T-helper 17 cell (primary cell): ENCODE data around the gene SEMA3E. TPM values are rescaled to one million over a fixed set of nuclear protein-coding genes. Genes with fewer than 3 reads are reported as not detected.

Source experiments
- ATAC-seq: fragments of 150-1000 bp; cut with Tn5 transposase; 2 replicates; pipeline ENCODE4 v1.10.0; 2021; ENCODE audit warnings: mild to moderate bottlenecking, moderate library complexity
- DNase-seq, 3 donors: peaks; one replicate each; pipeline versions ENCODE4 v3.0.0 to v3.0.0-alpha.2; 2020 to 2021
- H3K9me3 ChIP-seq: one replicate; pipeline ENCODE4 v1.7.0; 2013; ENCODE audit warnings: low read length, mild to moderate bottlenecking; ENCODE audit not compliant: control insufficient read depth, poor library complexity, severe bottlenecking
- H3K27ac Mint-ChIP-seq: one replicate; pipeline ENCODE4 v1.8.0; 2022; ENCODE audit warnings: mild to moderate bottlenecking, moderate library complexity, mixed read lengths
- H3K27me3 Mint-ChIP-seq: one replicate; pipeline ENCODE4 v1.8.0; 2022; ENCODE audit warnings: mixed read lengths
- H3K36me3 Mint-ChIP-seq: one replicate; pipeline ENCODE4 v1.8.0; 2022; ENCODE audit warnings: low read depth, mixed read lengths
- H3K4me1 Mint-ChIP-seq: one replicate; pipeline ENCODE4 v1.8.0; 2022; ENCODE audit warnings: mild to moderate bottlenecking, mixed read lengths
- H3K4me3 Mint-ChIP-seq: one replicate; pipeline ENCODE4 v1.8.0; 2022; ENCODE audit warnings: mild to moderate bottlenecking, moderate library complexity, mixed read lengths
- total RNA-seq, 4 donors: library from RNA in 2 of 4; stranded (reverse) in 2 of 4; gene quantifications; one replicate each; pipeline ENCODE4 v1.2.3 and lab custom pipeline; 2022 to 2026

Gene SEMA3E
- total RNA-seq, 2 donors from 2014 or later: not detected

DNA sequence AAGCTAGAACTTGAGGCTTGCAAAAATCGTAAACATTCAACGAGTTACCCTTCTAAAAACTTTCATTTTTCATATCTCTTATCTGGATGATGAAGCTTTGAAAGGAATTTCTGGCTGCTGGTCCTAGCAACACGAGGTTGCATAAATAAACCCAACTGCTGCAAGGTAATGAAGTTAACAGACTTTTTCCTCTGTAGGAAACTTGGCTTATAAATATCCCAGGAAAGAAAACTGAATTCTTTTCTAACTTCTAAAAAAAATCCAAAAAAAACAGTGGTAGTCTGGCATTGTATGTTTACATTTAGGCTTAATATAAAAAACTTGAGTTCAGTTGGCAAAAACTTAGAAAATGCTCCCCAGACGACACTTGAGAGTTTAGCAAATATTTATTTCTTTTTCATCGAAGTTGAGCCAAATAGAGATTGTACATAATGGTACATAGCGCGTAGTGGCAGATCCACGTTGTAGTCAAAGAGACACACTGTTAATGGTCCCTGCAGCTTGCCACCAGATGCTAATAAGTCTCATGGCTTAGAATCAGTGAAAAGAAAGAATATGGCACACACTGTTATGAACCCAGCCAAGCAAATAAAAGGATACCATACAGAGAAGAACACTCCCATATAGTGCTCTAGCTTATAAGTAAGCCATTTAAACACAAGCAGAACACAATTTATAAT, 285.9 kb downstream of the SEMA3E start:
- no peak for DNase-seq
- Mint-ChIP-seq H3K27me3 (no peaks in the 10 kb centered on the region), H3K36me3 (no peaks in the 10 kb centered on the region), H3K4me3 (no peak overlapping the region), H3K27ac (no peak overlapping the region), H3K4me1 (no peaks in the 10 kb centered on the region)
- ATAC-seq: no peak
- H3K9me3 ChIP-seq: no peaks in the 10 kb centered on the region

- DNase-seq: no peak
- Mint-ChIP-seq H3K27me3 (no peaks in the 10 kb centered on the region), H3K4me3 (no peak overlapping the region), H3K27ac (no peak overlapping the region), H3K36me3 (no peaks in the 10 kb centered on the region), H3K4me1 (no peaks in the 10 kb centered on the region)
- no peaks in the 10 kb centered on the region for H3K9me3 ChIP-seq
- ATAC-seq: no peak
Measured at GRCh38 chr7:83359108-83359507, 289.8 kb downstream of the SEMA3E start.

- H3K27me3 Mint-ChIP-seq: no peaks in the 10 kb centered on the region
- H3K27ac Mint-ChIP-seq: no peak overlapping the region
- no peak overlapping the region for H3K4me3 Mint-ChIP-seq
- DNase-seq (no peak), ATAC-seq (no peak)
- H3K36me3 Mint-ChIP-seq: no peaks in the 10 kb centered on the region
- no peaks in the 10 kb centered on the region for H3K9me3 ChIP-seq
- H3K4me1 Mint-ChIP-seq: no peaks in the 10 kb centered on the region
Measured at GRCh38 chr7:83355143-83355542, 293.8 kb downstream of the SEMA3E start.

- no peak overlapping the region for H3K4me3 Mint-ChIP-seq
- no peaks in the 10 kb centered on the region for H3K36me3 Mint-ChIP-seq
- H3K27ac Mint-ChIP-seq: no peak overlapping the region
- DNase-seq: no peak
- no peaks in the 10 kb centered on the region for H3K9me3 ChIP-seq
- no peaks in the 10 kb centered on the region for H3K27me3 Mint-ChIP-seq
- no peak for ATAC-seq
- H3K4me1 Mint-ChIP-seq: no peaks in the 10 kb centered on the region
Measured at GRCh38 chr7:83347945-83348444, 300.9 kb downstream of the SEMA3E start.

- ATAC-seq (no peak), DNase-seq (no peak)
- Mint-ChIP-seq H3K27me3 (no peaks in the 10 kb centered on the region), H3K4me1 (no peaks in the 10 kb centered on the region), H3K36me3 (no peaks in the 10 kb centered on the region), H3K27ac (no peak overlapping the region), H3K4me3 (no peak overlapping the region)
- no peaks in the 10 kb centered on the region for H3K9me3 ChIP-seq
Measured at GRCh38 chr7:83339907-83340306, 309.0 kb downstream of the SEMA3E start.

DNA sequence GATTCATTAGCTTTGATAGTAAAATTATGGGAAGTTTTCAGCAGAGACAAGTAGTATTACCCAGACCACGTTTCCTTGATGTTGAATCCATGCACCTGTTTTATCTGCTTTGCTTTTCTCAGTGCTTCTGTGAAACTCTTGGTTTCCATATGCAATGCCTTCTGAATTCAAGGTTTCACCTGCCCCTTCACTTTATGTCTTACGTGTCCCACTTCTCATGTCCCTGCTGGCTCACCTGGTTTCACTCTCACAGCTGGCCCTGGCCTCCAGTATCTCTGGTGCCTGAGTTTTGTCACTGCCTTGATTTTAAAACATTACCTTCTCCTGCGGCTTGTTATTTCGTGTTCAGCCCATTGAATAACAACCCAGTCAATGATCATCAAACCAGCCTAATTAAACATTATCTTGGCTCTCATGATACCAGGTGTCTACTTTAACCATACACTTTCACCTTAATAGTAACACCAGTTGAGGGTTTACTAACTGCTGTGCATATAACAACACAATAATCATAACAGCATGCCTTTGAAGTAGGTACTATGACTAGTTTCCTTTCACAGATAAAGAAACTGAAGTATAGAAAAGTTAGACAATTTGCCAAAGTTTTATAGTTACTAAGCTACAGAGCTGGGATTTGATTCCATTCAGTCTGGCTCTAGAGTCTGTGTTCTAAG, 310.5 kb downstream of the SEMA3E start:
- H3K27me3 Mint-ChIP-seq: no peaks in the 10 kb centered on the region
- H3K4me1 Mint-ChIP-seq: no peaks in the 10 kb centered on the region
- no peak overlapping the region for H3K27ac Mint-ChIP-seq
- ATAC-seq (no peak), DNase-seq (no peak)
- no peaks in the 10 kb centered on the region for H3K9me3 ChIP-seq
- H3K36me3 Mint-ChIP-seq: no peaks in the 10 kb centered on the region
- no peak overlapping the region for H3K4me3 Mint-ChIP-seq

GRCh38 chr7:83337050-83337449, 311.9 kb downstream of the SEMA3E start:
- no peak overlapping the region for H3K27ac Mint-ChIP-seq
- H3K36me3 Mint-ChIP-seq: no peaks in the 10 kb centered on the region
- no peaks in the 10 kb centered on the region for H3K4me1 Mint-ChIP-seq
- no peak for DNase-seq
- no peak for ATAC-seq
- H3K4me3 Mint-ChIP-seq: no peak overlapping the region
- H3K27me3 Mint-ChIP-seq: no peaks in the 10 kb centered on the region
- H3K9me3 ChIP-seq: no peaks in the 10 kb centered on the region

DNA sequence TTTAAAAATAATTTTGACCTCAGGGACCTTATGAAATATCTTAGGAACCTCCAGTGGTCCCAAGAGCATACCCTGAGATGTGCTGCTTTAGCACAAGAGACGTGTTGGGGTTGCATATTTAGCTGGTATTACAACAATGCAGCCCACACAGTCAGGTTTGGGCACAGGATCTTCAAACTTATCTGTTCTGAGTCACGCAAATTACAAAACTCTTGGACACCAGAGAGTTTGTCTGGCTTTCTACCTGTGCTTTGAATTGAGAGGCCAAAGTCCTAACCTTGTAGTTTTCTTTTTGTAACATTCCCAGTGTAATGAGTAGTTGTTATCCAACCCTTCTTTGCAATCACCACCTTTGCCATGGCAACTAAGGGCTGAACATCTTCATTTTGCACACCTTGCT, 322.7 kb downstream of the SEMA3E start:
- H3K4me1 Mint-ChIP-seq: no peaks in the 10 kb centered on the region
- H3K9me3 ChIP-seq: no peaks in the 10 kb centered on the region
- no peak overlapping the region for H3K27ac Mint-ChIP-seq
- H3K36me3 Mint-ChIP-seq: no peaks in the 10 kb centered on the region
- H3K4me3 Mint-ChIP-seq: no peak overlapping the region
- no peaks in the 10 kb centered on the region for H3K27me3 Mint-ChIP-seq
- ATAC-seq: no peak
- DNase-seq: no peak

- Mint-ChIP-seq H3K27ac (no peak overlapping the region), H3K36me3 (no peaks in the 10 kb centered on the region), H3K4me1 (no peaks in the 10 kb centered on the region), H3K27me3 (no peaks in the 10 kb centered on the region), H3K4me3 (no peak overlapping the region)
- no peak for ATAC-seq
- no peaks in the 10 kb centered on the region for H3K9me3 ChIP-seq
- DNase-seq: no peak
Measured at GRCh38 chr7:83325083-83325482, 323.9 kb downstream of the SEMA3E start.

GRCh38 chr7:83324596-83324995, 324.3 kb downstream of the SEMA3E start:
- Mint-ChIP-seq H3K27ac (no peak overlapping the region), H3K4me1 (no peaks in the 10 kb centered on the region), H3K4me3 (no peak overlapping the region), H3K27me3 (no peaks in the 10 kb centered on the region), H3K36me3 (no peaks in the 10 kb centered on the region)
- no peak for ATAC-seq
- H3K9me3 ChIP-seq: no peaks in the 10 kb centered on the region
- no peak for DNase-seq

- H3K9me3 ChIP-seq: no peaks in the 10 kb centered on the region
- DNase-seq (no peak), ATAC-seq (no peak)
- H3K4me3 Mint-ChIP-seq: no peak overlapping the region
- H3K27me3 Mint-ChIP-seq: no peaks in the 10 kb centered on the region
- H3K27ac Mint-ChIP-seq: no peak overlapping the region
- no peaks in the 10 kb centered on the region for H3K4me1 Mint-ChIP-seq
- no peaks in the 10 kb centered on the region for H3K36me3 Mint-ChIP-seq
Measured at GRCh38 chr7:83321011-83321410, 327.9 kb downstream of the SEMA3E start.

GRCh38 chr7:83313931-83314330, 335.0 kb downstream of the SEMA3E start:
- no peaks in the 10 kb centered on the region for H3K9me3 ChIP-seq
- DNase-seq: no peak
- no peak for ATAC-seq
- Mint-ChIP-seq H3K4me3 (no peak overlapping the region), H3K36me3 (no peaks in the 10 kb centered on the region), H3K27ac (no peak overlapping the region), H3K4me1 (no peaks in the 10 kb centered on the region), H3K27me3 (no peaks in the 10 kb centered on the region)
